OCI-M2 (cell line): Measurements from ENCODE around the gene MSANTD1.

Experiments
- DNase-seq: peaks from one replicate; lab custom pipeline; 2025; ENCODE audit not compliant: unreplicated experiment; lab: John Stamatoyannopoulos, UW

The MSANTD1 gene

GRCh38 chr4:3215733-3216132 is 33.2 kb upstream of the MSANTD1 start:
- DNase-seq = no peak

GRCh38 chr4:3217266-3217665 is 31.7 kb upstream of the MSANTD1 start:
- no peak for DNase-seq

GRCh38 chr4:3217771-3218170 is 31.2 kb upstream of the MSANTD1 start:
- no peak for DNase-seq

- no peak for DNase-seq
Measured at GRCh38 chr4:3218824-3219760, 29.9 kb upstream of the MSANTD1 start.

GRCh38 chr4:3219761-3220475 is 29.0 kb upstream of the MSANTD1 start:
- no peak for DNase-seq

GRCh38 chr4:3220476-3221183 is 28.3 kb upstream of the MSANTD1 start:
- DNase-seq = no peak

GRCh38 chr4:3221184-3221494 is 27.8 kb upstream of the MSANTD1 start:
- no peak for DNase-seq

- DNase-seq = no peak
Measured at GRCh38 chr4:3221996-3222395, 27.0 kb upstream of the MSANTD1 start.

- DNase-seq = no peak
Measured at GRCh38 chr4:3223346-3223745, 25.6 kb upstream of the MSANTD1 start.

GRCh38 chr4:3223956-3224748 is 24.8 kb upstream of the MSANTD1 start:
- no peak for DNase-seq

GRCh38 chr4:3225071-3225850 is 23.7 kb upstream of the MSANTD1 start:
- DNase-seq = no peak

- DNase-seq = no peak
Measured at GRCh38 chr4:3225936-3226335, 23.0 kb upstream of the MSANTD1 start.

GRCh38 chr4:3226467-3226866 is 22.5 kb upstream of the MSANTD1 start:
- no peak for DNase-seq

- DNase-seq = no peak
Measured at GRCh38 chr4:3226944-3227343, 22.0 kb upstream of the MSANTD1 start.

- DNase-seq = no peak
Measured at GRCh38 chr4:3227878-3228675, 20.9 kb upstream of the MSANTD1 start.

- DNase-seq = no peak
Measured at GRCh38 chr4:3228881-3229280, 20.1 kb upstream of the MSANTD1 start.

GRCh38 chr4:3229328-3229727 is 19.6 kb upstream of the MSANTD1 start:
- DNase-seq = no peak

GRCh38 chr4:3229964-3230363 is 19.0 kb upstream of the MSANTD1 start:
- DNase-seq = no peak

GRCh38 chr4:3231471-3231870 is 17.5 kb upstream of the MSANTD1 start:
- no peak for DNase-seq
